ENCODE data around the gene TMEM97.

Gene TMEM97

DNA sequence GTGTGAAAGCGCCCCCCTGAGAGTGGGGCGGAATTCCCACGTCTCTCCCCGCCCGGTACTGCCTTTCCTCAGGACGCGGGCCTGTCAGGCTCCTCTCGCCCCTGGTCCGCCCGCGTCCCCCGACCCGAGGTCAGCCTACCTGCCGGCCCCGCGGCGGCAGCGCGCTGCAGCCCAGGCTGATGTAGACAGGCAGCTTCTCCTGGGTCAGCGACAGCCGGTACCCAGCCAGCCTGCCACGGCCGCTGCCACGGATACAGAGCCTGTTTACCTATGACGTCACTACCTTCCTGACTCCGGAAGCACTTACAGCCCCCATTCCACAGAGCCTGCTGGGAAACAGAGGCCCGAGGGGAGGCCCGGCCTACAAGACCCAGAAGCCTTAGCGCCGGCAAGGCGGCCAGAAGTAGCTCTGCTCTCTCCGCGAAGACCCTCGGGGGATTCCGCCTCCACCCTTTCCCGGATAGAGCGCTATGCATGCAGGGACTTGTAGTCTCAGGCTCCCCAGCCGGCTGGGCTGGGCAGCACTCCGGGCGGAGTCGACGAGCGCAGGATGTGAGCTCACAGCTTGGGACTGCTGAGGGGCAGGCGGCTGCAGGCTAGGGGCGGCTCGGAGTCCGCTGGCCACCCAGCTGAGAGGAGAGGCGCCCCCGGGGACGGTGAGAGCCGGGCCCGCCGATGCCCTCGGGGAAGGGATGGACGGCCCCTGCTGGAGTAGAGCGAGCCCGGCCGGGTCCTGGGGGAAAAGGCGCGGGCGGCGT is 16.4 kb downstream of the TMEM97 start, which contains the start of the genes IFT20 and TNFAIP1 (continued):
- TF ChIP-seq, protein P1, sequence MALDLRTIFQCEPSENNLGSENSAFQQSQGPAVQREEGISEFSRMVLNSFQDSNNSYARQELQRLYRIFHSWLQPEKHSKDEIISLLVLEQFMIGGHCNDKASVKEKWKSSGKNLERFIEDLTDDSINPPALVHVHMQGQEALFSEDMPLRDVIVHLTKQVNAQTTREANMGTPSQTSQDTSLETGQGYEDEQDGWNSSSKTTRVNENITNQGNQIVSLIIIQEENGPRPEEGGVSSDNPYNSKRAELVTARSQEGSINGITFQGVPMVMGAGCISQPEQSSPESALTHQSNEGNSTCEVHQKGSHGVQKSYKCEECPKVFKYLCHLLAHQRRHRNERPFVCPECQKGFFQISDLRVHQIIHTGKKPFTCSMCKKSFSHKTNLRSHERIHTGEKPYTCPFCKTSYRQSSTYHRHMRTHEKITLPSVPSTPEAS (tag by site-specific recombination; IDR thresholded peaks at IDR 0.05): 0 out of 2 replicates have a peak, but pooled peaks have one; percentile 12
- TF ChIP-seq ZEB2 (tag by site-specific recombination; IDR thresholded peaks at IDR 0.05) (peak; percentile 78; the same call in 1 of the 2 replicates), KLF8 (tag by site-specific recombination; IDR thresholded peaks at IDR 0.05) (peak; percentile 92), HOXA7 (CRISPR knock-in tag; IDR thresholded peaks at IDR 0.05; ENCODE audit: borderline replicate concordance) (no peak), ZNF146 (tag by site-specific recombination; IDR thresholded peaks at IDR 0.05) (no peak), ZXDB (tag by site-specific recombination; IDR thresholded peaks at IDR 0.05) (peak; percentile 65), ZSCAN30 (tag by site-specific recombination; IDR thresholded peaks at IDR 0.05) (peak; percentile 31; the same call in 1 of the 2 replicates), GLIS2 (tag by site-specific recombination; IDR thresholded peaks at IDR 0.05) (peak; percentile 80), ZNF501 (tag by site-specific recombination; IDR thresholded peaks at IDR 0.05) (peak; percentile 71), ZBTB17 (tag by site-specific recombination; IDR thresholded peaks at IDR 0.05) (peak; percentile 98), ZNF350 (tag by site-specific recombination; IDR thresholded peaks at IDR 0.05) (no peak), ZNF514 (tag by site-specific recombination; IDR thresholded peaks at IDR 0.05) (no peak), WT1 (tag by site-specific recombination; IDR thresholded peaks at IDR 0.05) (no peak), ZBTB8A (tag by site-specific recombination; IDR thresholded peaks at IDR 0.05) (peak; percentile 87), YY1 (tag by site-specific recombination; IDR thresholded peaks at IDR 0.05) (peak; percentile 83), IKZF3 (tag by site-specific recombination; IDR thresholded peaks at IDR 0.05) (peak; percentile 42; the same call in 1 of the 2 replicates), ZNF366 (tag by site-specific recombination; conservative IDR thresholded peaks at IDR 0.05) (no peak), SETDB1 (IDR thresholded peaks at IDR 0.05; ENCODE audit: insufficient read length, low read length) (no peak), TRIM28 (IDR thresholded peaks at IDR 0.05; ENCODE audit: borderline replicate concordance, low read length) (peak; percentile 45; the same call in 1 of the 2 replicates), ZNF394 (tag by site-specific recombination; IDR thresholded peaks at IDR 0.05; ENCODE audit: borderline replicate concordance) (peak; percentile 87)
- TF ChIP-seq, protein P2, sequence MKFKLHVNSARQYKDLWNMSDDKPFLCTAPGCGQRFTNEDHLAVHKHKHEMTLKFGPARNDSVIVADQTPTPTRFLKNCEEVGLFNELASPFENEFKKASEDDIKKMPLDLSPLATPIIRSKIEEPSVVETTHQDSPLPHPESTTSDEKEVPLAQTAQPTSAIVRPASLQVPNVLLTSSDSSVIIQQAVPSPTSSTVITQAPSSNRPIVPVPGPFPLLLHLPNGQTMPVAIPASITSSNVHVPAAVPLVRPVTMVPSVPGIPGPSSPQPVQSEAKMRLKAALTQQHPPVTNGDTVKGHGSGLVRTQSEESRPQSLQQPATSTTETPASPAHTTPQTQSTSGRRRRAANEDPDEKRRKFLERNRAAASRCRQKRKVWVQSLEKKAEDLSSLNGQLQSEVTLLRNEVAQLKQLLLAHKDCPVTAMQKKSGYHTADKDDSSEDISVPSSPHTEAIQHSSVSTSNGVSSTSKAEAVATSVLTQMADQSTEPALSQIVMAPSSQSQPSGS (tag by site-specific recombination; IDR thresholded peaks at IDR 0.05; ENCODE audit: low read depth): peak; percentile 100
- TF ChIP-seq, protein P3, sequence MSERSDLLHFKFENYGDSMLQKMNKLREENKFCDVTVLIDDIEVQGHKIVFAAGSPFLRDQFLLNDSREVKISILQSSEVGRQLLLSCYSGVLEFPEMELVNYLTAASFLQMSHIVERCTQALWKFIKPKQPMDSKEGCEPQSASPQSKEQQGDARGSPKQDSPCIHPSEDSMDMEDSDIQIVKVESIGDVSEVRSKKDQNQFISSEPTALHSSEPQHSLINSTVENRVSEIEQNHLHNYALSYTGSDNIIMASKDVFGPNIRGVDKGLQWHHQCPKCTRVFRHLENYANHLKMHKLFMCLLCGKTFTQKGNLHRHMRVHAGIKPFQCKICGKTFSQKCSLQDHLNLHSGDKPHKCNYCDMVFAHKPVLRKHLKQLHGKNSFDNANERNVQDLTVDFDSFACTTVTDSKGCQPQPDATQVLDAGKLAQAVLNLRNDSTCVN (tag by site-specific recombination; optimal IDR thresholded peaks at IDR 0.05): peak; percentile 48
- TF ChIP-seq, protein P4, sequence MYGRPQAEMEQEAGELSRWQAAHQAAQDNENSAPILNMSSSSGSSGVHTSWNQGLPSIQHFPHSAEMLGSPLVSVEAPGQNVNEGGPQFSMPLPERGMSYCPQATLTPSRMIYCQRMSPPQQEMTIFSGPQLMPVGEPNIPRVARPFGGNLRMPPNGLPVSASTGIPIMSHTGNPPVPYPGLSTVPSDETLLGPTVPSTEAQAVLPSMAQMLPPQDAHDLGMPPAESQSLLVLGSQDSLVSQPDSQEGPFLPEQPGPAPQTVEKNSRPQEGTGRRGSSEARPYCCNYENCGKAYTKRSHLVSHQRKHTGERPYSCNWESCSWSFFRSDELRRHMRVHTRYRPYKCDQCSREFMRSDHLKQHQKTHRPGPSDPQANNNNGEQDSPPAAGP (tag by site-specific recombination; IDR thresholded peaks at IDR 0.05): peak; percentile 90
- TF ChIP-seq, protein P5, sequence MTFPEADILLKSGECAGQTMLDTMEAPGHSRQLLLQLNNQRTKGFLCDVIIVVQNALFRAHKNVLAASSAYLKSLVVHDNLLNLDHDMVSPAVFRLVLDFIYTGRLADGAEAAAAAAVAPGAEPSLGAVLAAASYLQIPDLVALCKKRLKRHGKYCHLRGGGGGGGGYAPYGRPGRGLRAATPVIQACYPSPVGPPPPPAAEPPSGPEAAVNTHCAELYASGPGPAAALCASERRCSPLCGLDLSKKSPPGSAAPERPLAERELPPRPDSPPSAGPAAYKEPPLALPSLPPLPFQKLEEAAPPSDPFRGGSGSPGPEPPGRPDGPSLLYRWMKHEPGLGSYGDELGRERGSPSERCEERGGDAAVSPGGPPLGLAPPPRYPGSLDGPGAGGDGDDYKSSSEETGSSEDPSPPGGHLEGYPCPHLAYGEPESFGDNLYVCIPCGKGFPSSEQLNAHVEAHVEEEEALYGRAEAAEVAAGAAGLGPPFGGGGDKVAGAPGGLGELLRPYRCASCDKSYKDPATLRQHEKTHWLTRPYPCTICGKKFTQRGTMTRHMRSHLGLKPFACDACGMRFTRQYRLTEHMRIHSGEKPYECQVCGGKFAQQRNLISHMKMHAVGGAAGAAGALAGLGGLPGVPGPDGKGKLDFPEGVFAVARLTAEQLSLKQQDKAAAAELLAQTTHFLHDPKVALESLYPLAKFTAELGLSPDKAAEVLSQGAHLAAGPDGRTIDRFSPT (tag by site-specific recombination; IDR thresholded peaks at IDR 0.05): 0 out of 2 replicates have a peak, but pooled peaks have one; percentile 23
- TF ChIP-seq, protein P6, sequence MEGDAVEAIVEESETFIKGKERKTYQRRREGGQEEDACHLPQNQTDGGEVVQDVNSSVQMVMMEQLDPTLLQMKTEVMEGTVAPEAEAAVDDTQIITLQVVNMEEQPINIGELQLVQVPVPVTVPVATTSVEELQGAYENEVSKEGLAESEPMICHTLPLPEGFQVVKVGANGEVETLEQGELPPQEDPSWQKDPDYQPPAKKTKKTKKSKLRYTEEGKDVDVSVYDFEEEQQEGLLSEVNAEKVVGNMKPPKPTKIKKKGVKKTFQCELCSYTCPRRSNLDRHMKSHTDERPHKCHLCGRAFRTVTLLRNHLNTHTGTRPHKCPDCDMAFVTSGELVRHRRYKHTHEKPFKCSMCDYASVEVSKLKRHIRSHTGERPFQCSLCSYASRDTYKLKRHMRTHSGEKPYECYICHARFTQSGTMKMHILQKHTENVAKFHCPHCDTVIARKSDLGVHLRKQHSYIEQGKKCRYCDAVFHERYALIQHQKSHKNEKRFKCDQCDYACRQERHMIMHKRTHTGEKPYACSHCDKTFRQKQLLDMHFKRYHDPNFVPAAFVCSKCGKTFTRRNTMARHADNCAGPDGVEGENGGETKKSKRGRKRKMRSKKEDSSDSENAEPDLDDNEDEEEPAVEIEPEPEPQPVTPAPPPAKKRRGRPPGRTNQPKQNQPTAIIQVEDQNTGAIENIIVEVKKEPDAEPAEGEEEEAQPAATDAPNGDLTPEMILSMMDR (tag by site-specific recombination; IDR thresholded peaks at IDR 0.05): peak; percentile 84
- TF ChIP-seq, protein P7, sequence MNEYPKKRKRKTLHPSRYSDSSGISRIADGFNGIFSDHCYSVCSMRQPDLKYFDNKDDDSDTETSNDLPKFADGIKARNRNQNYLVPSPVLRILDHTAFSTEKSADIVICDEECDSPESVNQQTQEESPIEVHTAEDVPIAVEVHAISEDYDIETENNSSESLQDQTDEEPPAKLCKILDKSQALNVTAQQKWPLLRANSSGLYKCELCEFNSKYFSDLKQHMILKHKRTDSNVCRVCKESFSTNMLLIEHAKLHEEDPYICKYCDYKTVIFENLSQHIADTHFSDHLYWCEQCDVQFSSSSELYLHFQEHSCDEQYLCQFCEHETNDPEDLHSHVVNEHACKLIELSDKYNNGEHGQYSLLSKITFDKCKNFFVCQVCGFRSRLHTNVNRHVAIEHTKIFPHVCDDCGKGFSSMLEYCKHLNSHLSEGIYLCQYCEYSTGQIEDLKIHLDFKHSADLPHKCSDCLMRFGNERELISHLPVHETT (tag by site-specific recombination; IDR thresholded peaks at IDR 0.05): peak; percentile 90
- TF ChIP-seq, protein P8, sequence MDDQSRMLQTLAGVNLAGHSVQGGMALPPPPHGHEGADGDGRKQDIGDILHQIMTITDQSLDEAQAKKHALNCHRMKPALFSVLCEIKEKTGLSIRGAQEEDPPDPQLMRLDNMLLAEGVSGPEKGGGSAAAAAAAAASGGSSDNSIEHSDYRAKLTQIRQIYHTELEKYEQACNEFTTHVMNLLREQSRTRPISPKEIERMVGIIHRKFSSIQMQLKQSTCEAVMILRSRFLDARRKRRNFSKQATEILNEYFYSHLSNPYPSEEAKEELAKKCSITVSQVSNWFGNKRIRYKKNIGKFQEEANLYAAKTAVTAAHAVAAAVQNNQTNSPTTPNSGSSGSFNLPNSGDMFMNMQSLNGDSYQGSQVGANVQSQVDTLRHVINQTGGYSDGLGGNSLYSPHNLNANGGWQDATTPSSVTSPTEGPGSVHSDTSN (CRISPR knock-in tag; IDR thresholded peaks at IDR 0.05): 0 out of 2 replicates have a peak, but pooled peaks have one; percentile 28
